ENCODE measurements around the gene ACIN1.

The ACIN1 gene

DNA sequence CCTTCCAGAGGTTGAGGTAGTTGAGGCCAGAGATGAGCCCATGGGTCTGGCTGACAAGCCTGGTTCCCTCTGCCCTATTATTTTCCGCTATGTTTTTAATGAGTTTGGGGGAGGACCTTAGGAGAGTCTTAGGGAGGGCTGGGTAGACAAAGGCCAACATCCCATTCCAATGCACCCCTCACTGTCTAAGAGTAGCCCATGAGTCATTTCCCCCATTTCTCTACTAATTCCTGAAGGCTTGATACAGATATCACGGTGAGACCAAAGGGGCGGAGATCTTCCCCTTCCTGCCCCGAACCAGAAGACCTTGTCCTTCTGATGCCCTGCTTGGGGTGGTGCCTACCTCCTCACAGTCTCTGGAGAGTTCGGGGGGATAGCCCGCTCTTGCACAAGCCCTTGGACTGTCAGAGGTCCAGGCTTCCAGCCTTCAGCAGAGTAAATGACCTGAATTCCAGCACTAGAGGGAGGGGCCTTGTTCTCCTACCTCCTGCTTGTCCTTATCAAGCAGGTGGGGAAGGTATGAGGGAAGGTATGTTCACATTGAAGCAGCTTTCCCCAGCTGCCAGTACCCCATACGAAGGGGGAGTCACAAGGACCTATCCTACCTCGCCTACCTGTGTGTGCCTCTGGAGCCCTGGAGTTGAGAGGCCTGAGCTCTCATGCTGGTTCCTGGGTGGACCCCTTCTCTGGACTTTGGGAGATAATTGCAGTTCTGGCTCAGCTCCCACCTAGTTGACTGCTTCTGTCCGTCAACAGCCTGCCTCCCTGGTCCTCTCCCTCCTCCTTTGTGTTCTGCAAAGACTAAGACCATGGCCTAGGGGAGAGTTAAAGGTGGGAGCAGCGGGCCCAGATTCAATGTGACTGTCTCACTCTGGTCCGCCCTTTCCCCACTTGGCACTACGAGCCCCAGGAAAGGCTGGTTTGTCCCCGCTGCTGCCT, 49.2 kb downstream of the ACIN1 start:
- DNase-seq (ENCODE audit: low read depth in 1 of 2, low spot score in 1 of 2): no peak

DNA sequence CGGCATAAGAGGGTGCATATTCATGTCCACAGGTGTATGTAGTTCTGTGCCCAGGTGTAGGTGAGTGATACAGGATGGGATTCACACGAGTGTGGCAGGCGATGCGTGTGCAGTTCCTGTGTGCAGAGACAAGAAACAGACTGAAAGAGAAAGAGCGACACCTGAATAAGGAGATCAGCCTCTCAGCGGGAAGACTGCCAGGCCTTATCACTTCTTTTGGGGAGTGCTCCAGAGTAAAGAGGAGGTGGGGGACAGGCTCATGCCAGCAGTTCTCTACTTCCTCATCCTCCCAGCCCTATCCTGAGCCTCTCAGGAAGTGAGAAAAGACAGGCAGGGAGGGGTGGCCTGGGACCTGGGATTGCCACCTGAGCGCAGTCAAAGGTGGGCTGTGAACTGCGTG, 50.1 kb downstream of the ACIN1 start:
- DNase-seq (ENCODE audit: low read depth in 1 of 2, low spot score in 1 of 2): no peak

DNA sequence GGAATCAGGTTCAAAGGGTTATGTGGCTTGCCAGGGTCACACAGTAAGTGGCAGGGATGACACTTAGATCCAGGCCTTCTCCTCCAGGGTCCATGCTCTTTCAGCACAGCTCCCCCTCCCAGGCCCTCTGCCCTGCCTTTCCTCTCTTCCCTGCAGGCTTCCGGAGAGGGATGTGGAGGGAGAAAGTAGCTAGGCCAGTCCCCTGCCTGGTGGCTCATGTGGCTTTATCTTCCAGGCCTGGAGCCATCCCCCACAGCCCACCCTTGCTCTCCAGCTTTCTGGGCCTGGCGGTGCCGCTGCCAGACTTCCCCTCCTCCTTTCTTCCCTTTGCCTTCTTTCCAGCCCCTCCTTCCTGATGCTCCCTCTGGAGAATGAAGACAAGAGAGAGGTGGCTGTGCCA, 51.2 kb downstream of the ACIN1 start:
- no peak for DNase-seq (ENCODE audit: low read depth in 1 of 2, low spot score in 1 of 2)

DNA sequence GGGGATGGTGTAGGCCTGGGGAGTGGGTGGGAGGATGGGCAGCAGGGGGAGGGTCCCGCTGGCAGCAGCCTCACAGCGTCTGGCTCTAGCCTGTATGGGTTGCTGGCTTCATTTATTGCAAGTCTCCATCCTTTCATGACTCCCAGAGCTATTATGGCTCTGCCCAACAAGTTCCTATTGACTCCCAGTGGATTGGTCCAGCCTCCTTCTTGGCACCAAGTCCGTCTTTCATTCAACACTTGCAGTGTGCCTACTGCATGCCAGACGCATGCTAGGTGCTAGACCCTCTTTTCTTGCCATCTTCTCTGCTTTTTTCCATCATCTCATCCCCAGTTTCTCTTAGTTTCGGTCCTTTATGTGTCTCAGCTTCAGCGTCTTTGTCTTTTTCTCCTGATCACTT, 51.8 kb downstream of the ACIN1 start:
- DNase-seq (ENCODE audit: low read depth in 1 of 2, low spot score in 1 of 2): no peak

DNA sequence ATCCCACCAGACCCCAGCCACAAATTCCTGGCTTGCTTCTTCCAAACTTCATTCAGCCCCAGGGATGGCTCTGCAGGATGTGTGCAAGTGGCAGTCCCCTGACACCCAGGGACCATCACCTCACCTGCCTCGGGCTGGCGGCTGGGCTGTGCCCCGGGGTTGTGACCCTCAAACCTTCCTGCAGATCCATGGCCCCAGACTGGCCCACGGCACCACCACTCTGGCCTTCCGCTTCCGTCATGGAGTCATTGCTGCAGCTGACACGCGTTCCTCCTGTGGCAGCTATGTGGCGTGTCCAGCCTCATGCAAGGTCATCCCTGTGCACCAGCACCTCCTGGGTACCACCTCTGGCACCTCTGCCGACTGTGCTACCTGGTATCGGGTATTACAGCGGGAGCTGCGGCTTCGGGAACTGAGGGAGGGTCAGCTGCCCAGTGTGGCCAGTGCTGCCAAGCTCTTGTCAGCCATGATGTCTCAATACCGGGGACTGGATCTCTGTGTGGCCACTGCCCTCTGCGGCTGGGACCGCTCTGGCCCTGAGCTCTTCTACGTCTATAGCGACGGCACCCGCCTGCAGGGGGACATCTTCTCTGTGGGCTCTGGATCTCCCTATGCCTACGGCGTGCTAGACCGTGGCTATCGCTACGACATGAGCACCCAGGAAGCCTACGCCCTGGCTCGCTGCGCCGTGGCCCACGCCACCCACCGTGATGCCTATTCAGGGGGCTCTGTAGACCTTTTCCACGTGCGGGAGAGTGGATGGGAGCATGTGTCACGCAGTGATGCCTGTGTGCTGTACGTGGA, 52.6 kb downstream of the ACIN1 start, which contains the start of gene PSMB11:
Gene PSMB11, plus strand, starts transcription at position 51 of the 804 bp plus-strand sequence. Its CDS starts 14 bp downstream, at position 65.
- DNase-seq (ENCODE audit: low read depth in 1 of 2, low spot score in 1 of 2): no peak

DNA sequence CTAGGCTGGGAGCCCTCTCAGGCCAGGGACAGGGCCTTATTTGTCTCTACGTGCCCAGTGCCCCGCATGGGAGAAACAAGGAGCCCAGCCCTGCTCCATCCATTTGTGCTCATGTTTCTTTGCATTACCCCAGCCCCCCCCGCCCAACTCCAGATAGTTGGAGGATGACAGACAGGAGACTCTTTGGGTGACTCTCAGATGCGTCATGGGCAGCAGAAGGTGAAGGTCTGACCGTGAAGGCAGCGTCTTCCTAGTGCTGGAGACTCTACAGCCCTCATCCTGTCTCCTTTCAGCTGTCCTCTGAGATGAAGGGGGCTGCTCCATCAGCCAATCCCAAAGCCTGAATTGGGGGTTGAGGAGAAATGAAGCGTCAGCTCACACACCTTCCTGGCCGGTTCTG, 53.2 kb downstream of the ACIN1 start:
- DNase-seq (ENCODE audit: low read depth in 1 of 2, low spot score in 1 of 2): no peak

DNA sequence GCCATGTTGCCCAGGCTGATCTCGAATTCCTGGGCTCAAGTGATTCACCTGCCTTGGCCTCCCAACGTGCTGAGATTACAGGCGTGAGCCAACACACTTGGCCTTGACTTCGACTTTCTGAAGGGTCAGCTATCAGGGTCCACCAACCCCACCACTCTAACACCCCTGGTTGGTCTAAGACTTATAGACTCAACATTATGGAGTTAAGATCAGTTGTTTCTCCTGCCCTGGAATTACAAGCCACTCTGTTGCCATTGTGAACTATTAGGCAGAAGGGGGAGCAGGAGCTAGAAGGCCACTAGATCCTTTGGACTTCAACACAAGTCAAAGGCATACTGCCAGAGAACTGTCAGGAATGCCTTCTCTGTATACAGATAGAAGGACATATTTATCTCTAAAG, 54.8 kb downstream of the ACIN1 start:
- DNase-seq (ENCODE audit: low read depth in 1 of 2, low spot score in 1 of 2): no peak

DNA sequence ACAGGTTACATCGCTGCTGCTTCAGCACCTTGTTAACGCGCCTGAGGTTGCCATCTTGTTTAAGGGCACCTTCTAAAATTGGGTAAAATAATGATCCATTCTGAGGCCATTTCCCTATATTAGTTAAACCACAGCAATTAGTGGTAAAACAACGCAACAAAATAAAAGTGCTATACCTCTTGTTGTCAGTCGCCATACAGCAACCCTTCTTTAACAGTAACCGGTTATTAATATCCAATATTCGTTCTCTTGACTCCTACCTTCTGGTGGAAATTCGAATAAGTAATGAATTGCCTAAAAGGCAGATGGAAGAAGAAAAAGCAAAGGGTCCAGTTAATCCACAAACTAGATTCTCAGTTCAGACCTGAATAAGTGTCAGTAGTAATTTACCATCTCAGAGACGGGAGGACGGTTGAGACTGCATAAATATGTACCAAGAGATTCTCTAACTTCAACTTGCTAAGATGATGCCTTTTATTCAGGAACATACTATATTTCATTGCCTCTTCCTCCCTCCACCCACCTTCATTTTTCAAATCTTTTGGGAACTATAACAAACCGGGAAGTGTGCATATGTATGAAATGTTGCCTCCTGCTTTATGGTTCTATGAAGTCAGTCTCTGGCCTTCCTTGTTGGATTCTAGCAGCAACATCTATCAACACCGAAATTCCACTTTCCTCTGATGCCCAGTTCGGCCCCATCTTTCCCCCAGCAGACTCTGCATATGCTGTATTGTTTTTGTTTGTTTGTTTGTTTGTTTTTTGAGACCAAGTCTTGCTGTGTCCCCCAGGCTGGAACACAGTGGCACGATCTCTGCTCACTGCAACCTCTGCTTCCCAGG, 59.4 kb downstream of the ACIN1 start:
- DNase-seq (ENCODE audit: low read depth in 1 of 2, low spot score in 1 of 2): no peak

DNA sequence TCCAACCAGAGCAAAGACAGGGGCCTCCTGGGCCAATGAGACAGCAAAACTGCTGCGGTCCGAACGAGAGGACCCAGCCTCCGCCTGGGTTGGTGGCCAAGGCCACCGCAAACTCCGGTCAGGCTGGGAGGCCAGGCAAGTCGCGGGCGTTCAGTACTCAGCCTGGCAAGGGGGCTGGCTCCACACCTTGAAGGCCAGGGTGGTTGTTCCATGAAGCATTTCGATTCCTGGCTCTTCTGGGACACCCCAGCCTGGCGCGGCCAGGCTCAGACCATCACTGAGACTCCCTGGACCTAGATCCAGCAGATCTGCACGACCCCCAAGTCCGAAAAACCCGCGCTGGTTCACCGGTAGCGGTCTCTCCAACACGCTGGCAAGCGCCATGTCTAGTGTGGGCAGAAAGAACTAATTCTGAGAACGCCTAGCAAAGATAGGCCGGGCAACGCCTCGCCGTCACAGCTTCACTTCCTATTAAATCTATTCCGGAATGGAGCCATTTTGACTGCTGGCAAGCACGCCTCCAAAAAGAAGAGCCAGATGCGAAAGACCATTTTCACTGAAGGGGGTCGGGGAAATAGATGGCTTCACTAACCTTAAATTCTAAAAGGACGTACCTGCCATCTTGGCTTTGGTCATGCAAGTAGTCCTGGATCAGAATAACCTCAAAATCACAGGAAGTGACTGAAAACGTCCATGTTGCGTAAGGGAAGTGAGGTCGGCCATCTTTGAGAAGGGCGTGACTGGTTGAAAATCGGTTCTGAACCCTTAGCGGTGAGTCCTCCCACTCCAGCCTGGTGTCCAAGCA, 60.2 kb downstream of the ACIN1 start, which contains the start of gene PSMB5:
Gene PSMB5, minus strand, starts transcription at position 403 of the 805 bp plus-strand sequence. Its CDS starts 19 bp downstream, at position 384.
- peak; percentile 72 to 87 for DNase-seq (ENCODE audit: low read depth in 1 of 2, low spot score in 1 of 2)

DNA sequence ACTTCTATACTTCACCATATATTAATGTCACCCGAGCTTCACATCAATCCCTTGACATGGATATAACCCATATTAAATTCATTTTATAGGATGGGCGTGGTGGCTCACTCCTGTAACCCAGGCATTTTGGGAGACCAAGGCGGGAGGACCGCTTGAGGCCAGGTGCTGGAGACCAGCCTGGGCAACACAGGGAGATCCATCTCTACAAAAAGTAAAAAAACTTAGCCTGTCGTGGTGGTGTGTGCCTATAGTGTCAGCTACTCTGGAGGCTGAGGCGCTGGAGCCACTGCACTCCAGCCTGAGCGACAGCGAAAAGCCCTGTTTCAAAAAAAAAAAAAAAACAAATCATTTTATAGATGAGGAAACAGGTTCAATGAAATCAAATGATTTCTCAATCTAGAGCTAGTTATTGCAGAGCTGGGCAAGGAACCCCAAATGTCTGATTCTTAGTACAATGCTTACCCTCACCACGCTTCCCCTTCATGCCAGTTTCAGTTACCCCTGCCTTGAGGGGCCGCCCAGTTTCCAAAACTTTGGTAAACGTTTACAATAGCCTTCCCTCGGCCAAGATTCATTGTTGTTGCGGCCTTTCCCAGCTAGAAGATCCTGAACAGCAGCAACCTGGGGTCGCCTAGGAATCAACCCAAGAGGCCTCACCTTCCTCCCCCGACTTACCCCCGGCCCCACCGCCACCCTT, 61.0 kb downstream of the ACIN1 start:
- DNase-seq (ENCODE audit: low read depth in 1 of 2, low spot score in 1 of 2): no peak

DNA sequence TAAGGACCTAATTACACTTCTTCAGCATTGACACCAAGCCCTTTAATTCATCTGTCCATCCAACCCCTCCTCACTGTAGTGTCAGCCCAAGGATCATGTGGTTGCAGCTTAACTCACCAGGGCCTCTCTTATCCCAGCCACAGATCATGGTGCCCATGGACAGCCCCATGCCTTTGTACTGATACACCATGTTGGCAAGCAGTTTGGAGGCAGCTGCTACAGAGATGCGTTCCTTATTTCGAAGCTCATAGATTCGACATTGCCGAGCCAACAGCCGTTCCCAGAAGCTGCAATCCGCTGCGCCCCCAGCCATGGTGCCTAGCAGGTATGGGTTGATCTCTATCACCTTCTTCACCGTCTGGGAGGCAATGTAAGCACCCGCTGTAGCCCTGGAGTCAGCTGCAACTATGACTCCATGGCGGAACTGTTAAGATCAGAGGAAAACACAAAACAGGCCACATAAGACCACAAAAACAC, 61.6 kb downstream of the ACIN1 start:
- no peak for DNase-seq (ENCODE audit: low read depth in 1 of 2, low spot score in 1 of 2)

DNA sequence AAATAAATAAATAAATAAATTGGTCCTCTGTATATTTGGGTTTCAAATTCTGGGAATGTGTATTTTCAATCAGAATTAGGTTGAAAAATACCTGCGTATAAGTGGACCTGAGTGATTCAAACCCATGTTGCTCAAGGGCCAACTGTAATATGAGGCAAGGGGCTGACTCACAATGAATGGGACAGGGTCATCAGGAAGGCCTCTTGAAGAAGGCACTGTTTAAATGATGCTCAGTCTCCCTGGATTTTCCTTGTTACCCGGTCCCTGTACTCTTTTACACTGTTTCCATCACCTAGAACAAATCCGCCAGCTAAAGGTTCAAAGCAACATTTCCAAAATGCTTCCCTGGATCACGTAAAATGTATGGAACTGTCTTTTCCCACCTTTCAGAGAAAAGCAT, 64.0 kb downstream of the ACIN1 start:
- no peak for DNase-seq (ENCODE audit: low read depth in 1 of 2, low spot score in 1 of 2)

DNA sequence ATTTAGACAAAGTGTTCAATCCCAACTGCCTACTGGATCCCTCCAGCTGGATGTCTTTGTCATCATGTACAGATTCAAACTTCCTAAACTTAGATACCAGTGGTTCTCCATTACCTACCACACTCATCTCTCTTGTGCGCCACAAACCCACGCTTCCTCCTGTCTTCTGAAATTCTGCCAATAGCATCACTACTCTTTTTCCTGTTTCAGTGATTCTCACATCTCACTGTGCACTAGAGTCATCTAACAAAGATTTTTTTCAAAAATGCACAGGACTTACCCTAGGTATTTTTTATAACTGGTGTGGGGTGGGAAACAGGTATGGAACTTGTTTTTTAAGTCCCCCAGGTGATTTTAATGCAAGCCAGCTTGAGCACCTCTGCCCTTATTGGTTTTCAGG, 66.1 kb downstream of the ACIN1 start:
- DNase-seq (ENCODE audit: low read depth in 1 of 2, low spot score in 1 of 2): no peak

DNA sequence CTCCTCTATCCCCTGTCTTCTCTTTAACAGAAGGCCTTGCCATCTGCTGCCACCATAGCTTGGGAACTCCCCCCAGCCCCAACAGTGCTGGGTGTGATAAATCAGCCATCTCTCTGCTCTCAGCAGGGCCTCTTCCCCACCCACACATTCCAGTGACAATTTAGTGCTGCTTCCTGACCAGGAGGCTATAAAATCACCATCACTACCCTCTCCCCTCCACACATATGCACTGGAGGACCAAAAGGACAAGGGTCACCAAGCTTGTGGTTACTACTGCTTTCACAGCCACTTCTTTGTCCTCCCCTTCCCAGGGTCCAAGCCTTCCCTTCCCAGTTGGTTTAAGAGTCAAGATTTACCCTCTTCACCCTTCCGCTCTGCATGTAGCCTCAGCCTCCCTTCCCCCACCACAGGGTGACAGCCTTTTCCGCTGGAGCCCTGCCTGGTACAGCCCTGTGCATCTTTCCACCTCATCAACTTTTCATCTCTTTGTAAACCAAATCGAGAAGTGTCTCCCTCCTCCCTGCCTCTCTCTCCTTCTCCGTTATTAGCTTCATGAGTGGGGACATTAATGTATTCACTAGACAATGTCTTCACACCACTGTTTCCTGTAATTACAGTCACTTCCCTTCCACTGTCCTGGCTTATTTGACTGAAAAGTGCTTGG, 69.7 kb downstream of the ACIN1 start:
- DNase-seq (ENCODE audit: low read depth in 1 of 2, low spot score in 1 of 2): no peak

DNA sequence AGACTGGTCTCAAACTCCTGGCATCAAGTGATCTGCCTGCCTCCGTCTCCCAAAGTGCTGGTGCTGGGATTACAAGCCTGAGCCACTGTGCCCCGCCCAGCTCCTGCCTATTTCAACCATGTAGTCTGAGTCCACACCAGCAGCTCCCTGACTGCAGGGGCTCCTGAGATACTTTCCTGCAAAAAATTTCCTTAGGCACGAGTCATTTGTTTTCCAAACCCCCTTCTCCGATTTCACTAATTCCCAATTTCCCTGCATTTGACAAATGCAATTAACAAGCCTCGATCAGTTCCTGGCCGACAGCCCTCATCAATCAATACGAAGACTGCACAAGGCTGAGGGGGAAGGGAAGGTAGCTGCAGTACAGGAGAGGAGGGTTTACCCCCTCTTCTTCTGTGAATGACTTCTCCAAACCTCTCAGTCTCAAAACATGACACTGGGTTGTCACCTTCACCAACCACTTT, 70.3 kb downstream of the ACIN1 start:
- no peak for DNase-seq (ENCODE audit: low read depth in 1 of 2, low spot score in 1 of 2)

DNA sequence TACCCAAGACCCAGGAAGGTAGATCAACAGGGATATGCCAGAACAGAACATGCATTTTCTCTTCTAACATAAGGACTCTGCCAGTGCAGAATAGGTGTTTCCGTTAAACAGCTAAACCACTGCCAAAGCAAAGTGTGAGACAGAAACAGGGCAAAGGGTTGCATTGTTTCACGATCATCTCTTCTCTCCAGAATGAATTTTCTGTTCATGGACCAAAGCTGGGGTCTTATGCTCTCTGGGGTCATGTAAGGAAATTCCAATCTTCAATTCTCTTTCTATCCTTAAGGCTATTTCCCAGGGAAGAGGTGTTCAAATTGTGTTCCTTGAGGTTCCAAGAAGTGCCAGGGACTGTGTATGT, 71.2 kb downstream of the ACIN1 start:
- DNase-seq (ENCODE audit: low read depth in 1 of 2, low spot score in 1 of 2): no peak

DNA sequence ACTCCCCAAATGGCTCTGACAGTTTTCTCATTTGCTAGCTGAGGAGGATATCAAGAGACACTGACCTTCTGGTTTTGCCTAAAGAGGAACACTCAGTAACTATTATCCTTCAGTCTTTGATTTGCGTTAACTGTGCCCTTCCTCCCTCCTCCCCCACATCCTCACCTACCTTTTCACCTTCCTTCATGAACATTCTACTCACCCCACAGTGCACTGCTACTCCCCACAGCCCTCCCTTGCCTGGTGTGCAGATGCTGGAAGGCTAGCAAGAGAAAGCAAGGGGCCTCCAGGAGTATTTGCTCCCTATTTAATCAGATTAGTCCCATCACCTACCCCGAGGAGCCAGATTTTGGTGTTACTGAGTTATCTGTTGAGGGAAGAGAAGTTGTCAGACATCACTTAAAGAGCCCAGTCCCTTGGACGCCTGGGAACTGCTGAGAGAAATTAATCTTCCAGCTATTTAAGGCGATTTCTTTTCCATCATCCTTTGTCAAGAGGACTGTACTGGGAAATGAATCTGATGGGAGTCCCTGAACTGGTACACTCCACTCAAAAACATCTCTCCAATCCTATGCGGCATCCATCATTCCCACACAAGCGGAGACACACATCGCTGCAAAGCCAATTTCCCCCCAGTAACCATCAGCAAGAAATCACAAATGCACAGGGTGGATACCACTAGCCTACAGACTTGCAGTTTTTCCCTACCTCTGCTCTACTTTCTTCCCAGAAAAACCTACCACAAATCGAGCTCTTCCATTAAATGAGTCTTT, 71.7 kb downstream of the ACIN1 start:
- no peak for DNase-seq (ENCODE audit: low read depth in 1 of 2, low spot score in 1 of 2)

DNA sequence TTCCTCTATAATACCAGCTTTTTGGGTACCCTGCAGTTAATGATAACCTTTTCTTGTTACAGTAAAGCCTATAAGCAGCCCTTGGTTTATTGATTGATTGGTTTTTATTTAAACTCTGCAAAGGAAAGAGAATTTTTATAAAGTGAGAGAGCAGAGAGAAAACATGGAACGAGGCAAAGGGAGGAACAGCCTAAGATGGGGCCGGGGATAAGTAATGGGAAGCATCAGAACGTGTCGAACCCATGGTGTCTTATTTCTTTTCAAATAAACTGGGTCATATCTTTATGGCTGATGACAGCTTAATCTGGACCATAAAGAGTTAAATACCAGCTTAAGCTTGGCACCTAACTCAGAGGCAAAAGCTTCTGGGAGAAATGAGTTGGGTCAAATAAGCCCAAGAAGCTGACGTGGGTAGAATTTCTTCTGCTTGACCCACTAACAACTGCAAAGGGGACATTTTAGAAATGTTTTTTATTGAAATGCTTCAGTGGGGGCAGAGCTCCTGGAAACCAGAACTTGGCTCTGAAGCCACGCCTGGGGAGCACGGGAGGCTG, 73.0 kb downstream of the ACIN1 start:
- DNase-seq (ENCODE audit: low read depth in 1 of 2, low spot score in 1 of 2): no peak
